Measurements from ENCODE around the gene AADACL4. TPM values are rescaled to one million over a fixed set of nuclear protein-coding genes. Genes with fewer than 3 reads are reported as not detected.

AADACL4 gene
- polyA plus RNA-seq, 6 donors from 2014 or later, result not detected

DNA sequence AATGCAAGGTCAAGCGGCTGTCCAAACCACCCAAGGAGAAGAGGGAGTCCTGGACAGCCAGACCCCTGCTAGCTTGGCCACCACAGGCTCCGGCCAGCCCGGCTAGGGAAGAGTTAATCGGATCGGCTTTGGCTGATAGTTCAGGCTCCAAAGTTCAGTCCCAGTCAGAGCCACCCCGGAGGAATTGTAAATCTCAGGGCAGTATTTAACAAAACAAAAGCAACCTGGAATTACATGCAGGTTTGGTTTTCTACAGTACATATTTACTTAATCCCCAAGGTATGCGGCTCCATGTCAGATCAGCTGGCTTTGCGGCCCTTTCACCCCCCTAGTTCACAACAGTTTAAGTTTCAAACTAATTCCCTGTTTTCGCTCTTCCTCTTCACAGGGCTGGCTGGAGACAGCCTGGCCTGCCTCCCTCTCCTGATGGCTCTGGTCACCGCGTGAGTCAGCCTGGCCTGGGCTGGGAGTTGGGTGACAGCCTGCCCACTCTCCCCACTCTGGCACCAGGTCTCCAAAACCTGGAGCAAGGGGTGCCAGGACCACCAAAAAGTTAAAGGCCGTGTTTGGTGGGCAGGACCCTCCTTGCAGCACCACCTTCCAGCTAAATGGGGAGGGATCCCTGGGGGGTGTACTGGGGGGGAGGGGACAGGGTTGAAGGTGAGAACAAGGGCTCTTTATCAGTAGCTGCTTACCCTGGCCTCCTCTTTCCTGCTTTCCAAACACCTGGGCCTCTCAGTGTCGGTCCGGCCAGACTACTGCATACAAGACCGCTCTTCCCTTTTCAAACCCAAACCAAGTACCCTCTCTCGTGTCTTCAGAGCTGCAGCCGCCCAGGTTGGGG lies 27.8 kb upstream of the AADACL4 start:
- peaks cover 35 to 47% (median 45%) of the 10 kb centered on the region in 3 donors for H3K4me1 Mint-ChIP-seq
- no peaks in the 10 kb centered on the region for H3K36me3 Mint-ChIP-seq
- no peak for DNase-seq
- H3K27ac Mint-ChIP-seq, result peak overlapping the region in 1 of 6 donors; percentile 33
- peak overlapping the region; percentile 64 to 95 (median 76) for H3K4me3 Mint-ChIP-seq
- ATAC-seq (ENCODE audit: low read depth in 2 of 2), result no peak
- H3K9me3 Mint-ChIP-seq, result no peaks in the 10 kb centered on the region
- H3K27me3 Mint-ChIP-seq, result peaks cover 15 to 72% (median 59%) of the 10 kb centered on the region in 3 donors

DNA sequence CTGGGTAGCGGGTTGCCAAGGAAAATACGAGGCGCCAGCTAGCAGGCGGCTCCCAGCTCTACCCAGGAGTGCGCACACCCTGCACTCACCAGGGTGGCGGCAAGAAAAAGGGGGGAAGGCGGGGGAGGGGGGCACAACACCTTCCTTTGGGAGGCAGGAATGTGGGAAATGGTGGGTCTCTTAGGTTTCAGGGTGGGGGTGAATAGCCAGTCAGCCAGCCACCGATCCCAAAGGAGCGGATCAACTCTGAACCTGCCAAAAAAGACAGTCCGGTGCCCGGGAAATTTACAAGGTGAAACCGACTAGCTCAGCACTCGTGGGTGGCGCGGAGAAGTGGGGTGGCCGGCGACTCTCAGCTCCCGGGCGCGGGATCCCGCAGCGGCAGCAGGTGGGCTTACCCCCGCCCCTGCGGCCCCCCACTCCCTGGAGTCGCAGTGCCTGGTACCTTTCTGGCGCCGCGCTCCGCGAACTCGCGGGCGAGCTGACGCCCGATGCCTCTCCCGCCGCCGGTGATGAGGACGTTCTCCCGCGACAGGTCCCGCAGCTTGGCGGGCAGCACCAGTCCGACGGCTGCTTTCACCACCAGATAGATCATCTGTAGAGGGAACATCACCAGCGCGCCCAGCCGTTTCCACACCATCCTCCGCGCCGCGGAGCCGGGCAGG lies 27.0 kb upstream of the AADACL4 start:
- H3K27me3 Mint-ChIP-seq, result peaks cover 15 to 69% (median 56%) of the 10 kb centered on the region in 3 donors
- H3K4me3 Mint-ChIP-seq, result peak overlapping the region; percentile 87 to 96 (median 94)
- no peaks in the 10 kb centered on the region for H3K9me3 Mint-ChIP-seq
- H3K4me1 Mint-ChIP-seq, result peaks cover 35 to 47% (median 45%) of the 10 kb centered on the region in 3 donors
- peak overlapping the region in 1 of 6 donors; percentile 72 for H3K27ac Mint-ChIP-seq
- H3K36me3 Mint-ChIP-seq, result no peaks in the 10 kb centered on the region
- no peak for DNase-seq
- no peak for ATAC-seq (ENCODE audit: low read depth in 2 of 2)

GRCh38 chr1:12617511-12617900 lies 26.4 kb upstream of the AADACL4 start:
- Mint-ChIP-seq H3K4me1 (peaks cover 35 to 47% (median 45%) of the 10 kb centered on the region in 3 donors), H3K27ac (peak overlapping the region in 2 of 6 donors; percentile 52 to 72), H3K36me3 (no peaks in the 10 kb centered on the region), H3K4me3 (peak overlapping the region; percentile 87 to 96 (median 94)), H3K9me3 (no peaks in the 10 kb centered on the region), H3K27me3 (peaks cover 11 to 67% (median 49%) of the 10 kb centered on the region in 3 donors)
- peak in 1 of 2 donors; percentile 23 for ATAC-seq (ENCODE audit: low read depth in 2 of 2)
- DNase-seq, result no peak

GRCh38 chr1:12617901-12618660 lies 25.8 kb upstream of the AADACL4 start, which contains the start of gene DHRS3:
TSS of gene DHRS3 (minus strand) at chr1:12618210. CDS start at chr1:12617348, 862 bp downstream.
- H3K9me3 Mint-ChIP-seq, result no peaks in the 10 kb centered on the region
- H3K27ac Mint-ChIP-seq, result peak within 1 kb of the TSS in 3 of 6 donors; percentile 14 to 72 (median 52)
- H3K27me3 Mint-ChIP-seq, result peaks cover 9 to 61% (median 43%) of the 10 kb centered on the region in 3 donors
- ATAC-seq (ENCODE audit: low read depth in 2 of 2), result peak; percentile 27 to 41
- H3K36me3 Mint-ChIP-seq, result no peaks in the 10 kb centered on the region
- H3K4me3 Mint-ChIP-seq, result peak within 1 kb of the TSS; percentile 87 to 96 (median 94)
- H3K4me1 Mint-ChIP-seq, result peaks cover 35 to 47% (median 45%) of the 10 kb centered on the region in 3 donors
- peak; percentile 16 for DNase-seq

DNA sequence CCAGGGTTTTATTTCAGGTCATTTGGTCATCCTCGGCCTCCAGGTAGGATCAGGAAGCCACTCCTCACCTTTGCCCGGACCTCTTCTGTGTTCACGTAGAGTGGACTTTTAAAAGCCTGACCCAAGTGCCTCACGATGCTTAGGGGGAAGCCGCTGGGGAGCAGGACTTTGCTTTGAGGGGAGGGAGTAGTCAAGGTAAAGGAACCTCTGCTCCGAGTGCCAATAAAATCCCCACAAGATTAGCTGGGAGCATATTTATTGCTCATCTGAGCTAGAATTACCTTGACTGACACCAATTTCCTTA lies 25.3 kb upstream of the AADACL4 start:
- peak overlapping the region; percentile 87 to 96 (median 94) for H3K4me3 Mint-ChIP-seq
- ATAC-seq (ENCODE audit: low read depth in 2 of 2) (no peak), DNase-seq (no peak)
- H3K9me3 Mint-ChIP-seq, result no peaks in the 10 kb centered on the region
- H3K27ac Mint-ChIP-seq, result no peak overlapping the region
- no peaks in the 10 kb centered on the region for H3K36me3 Mint-ChIP-seq
- H3K27me3 Mint-ChIP-seq, result peaks cover 9 to 57% (median 38%) of the 10 kb centered on the region in 3 donors
- H3K4me1 Mint-ChIP-seq, result peaks cover 35 to 47% (median 45%) of the 10 kb centered on the region in 3 donors

GRCh38 chr1:12618965-12619791 lies 24.7 kb upstream of the AADACL4 start:
- peak overlapping the region in 1 of 6 donors; percentile 13 for H3K27ac Mint-ChIP-seq
- no peaks in the 10 kb centered on the region for H3K36me3 Mint-ChIP-seq
- peak in 1 of 2 donors; percentile 6 for ATAC-seq (ENCODE audit: low read depth in 2 of 2)
- peaks cover 35 to 47% (median 45%) of the 10 kb centered on the region in 3 donors for H3K4me1 Mint-ChIP-seq
- peak overlapping the region; percentile 87 to 96 (median 94) for H3K4me3 Mint-ChIP-seq
- DNase-seq, result no peak
- no peaks in the 10 kb centered on the region for H3K9me3 Mint-ChIP-seq
- peaks cover 9 to 57% (median 38%) of the 10 kb centered on the region in 3 donors for H3K27me3 Mint-ChIP-seq

GRCh38 chr1:12619792-12620487 lies 23.9 kb upstream of the AADACL4 start:
- Mint-ChIP-seq H3K4me1 (peaks cover 35 to 47% (median 41%) of the 10 kb centered on the region in 3 donors), H3K27me3 (peaks cover 9 to 51% (median 32%) of the 10 kb centered on the region in 3 donors), H3K4me3 (peak overlapping the region; percentile 87 to 96 (median 94)), H3K27ac (peak overlapping the region in 2 of 6 donors; percentile 49 to 77), H3K9me3 (no peaks in the 10 kb centered on the region), H3K36me3 (no peaks in the 10 kb centered on the region)
- ATAC-seq (ENCODE audit: low read depth in 2 of 2), result peak; percentile 48 to 68
- peak; percentile 63 for DNase-seq

DNA sequence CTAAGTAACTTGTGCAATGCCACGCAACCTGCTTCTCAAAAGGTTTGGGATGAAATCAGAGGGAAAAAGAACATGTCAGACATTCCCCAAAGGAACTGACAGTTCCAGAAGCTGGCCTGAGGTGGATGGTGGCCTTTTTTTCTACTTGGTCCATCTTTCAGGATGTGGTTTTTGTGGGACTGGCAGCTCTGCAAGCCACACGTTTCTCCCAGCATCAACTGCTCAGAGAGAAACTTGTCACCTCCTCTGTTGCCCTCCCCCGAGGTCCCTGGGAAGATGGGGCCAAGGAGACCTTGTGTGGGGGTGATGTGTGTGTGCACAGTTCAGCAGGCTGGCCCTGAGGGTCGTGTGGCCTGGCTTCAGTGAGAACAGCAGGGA lies 23.4 kb upstream of the AADACL4 start:
- no peak for DNase-seq
- peak overlapping the region in 1 of 8 donors; percentile 95 for H3K4me3 Mint-ChIP-seq
- no peaks in the 10 kb centered on the region for H3K9me3 Mint-ChIP-seq
- no peak overlapping the region for H3K27ac Mint-ChIP-seq
- peaks cover 9 to 45% (median 27%) of the 10 kb centered on the region in 3 donors for H3K27me3 Mint-ChIP-seq
- H3K36me3 Mint-ChIP-seq, result no peaks in the 10 kb centered on the region
- H3K4me1 Mint-ChIP-seq, result peaks cover 35 to 46% (median 35%) of the 10 kb centered on the region in 3 donors
- no peak for ATAC-seq (ENCODE audit: low read depth in 2 of 2)

GRCh38 chr1:12620931-12621330 lies 23.0 kb upstream of the AADACL4 start:
- ATAC-seq (ENCODE audit: low read depth in 2 of 2) (no peak), DNase-seq (no peak)
- no peaks in the 10 kb centered on the region for H3K9me3 Mint-ChIP-seq

GRCh38 chr1:12621346-12622335 lies 22.2 kb upstream of the AADACL4 start:
- Mint-ChIP-seq H3K27me3 (peaks cover 9 to 34% (median 15%) of the 10 kb centered on the region in 3 donors), H3K9me3 (no peaks in the 10 kb centered on the region), H3K4me3 (peak overlapping the region in 1 of 8 donors; percentile 30), H3K27ac (no peak overlapping the region), H3K4me1 (peaks cover 24 to 34% (median 24%) of the 10 kb centered on the region in 3 donors), H3K36me3 (no peaks in the 10 kb centered on the region)
- DNase-seq, result no peak
- no peak for ATAC-seq (ENCODE audit: low read depth in 2 of 2)

More at GRCh38 chr1:12620931-12621330, 23.0 kb upstream of the AADACL4 start:
- Mint-ChIP-seq H3K4me3 (peak overlapping the region in 1 of 8 donors; percentile 30), H3K27me3 (peaks cover 9 to 41% (median 22%) of the 10 kb centered on the region in 3 donors), H3K4me1 (peaks cover 31 to 41% (median 31%) of the 10 kb centered on the region in 3 donors), H3K36me3 (no peaks in the 10 kb centered on the region), H3K27ac (no peak overlapping the region)

GRCh38 chr1:12622506-12622905 lies 21.4 kb upstream of the AADACL4 start:
- Mint-ChIP-seq H3K36me3 (no peaks in the 10 kb centered on the region), H3K9me3 (no peaks in the 10 kb centered on the region), H3K27ac (no peak overlapping the region), H3K4me1 (peaks cover 18 to 27% (median 20%) of the 10 kb centered on the region in 3 donors), H3K4me3 (no peak overlapping the region), H3K27me3 (peaks cover 9 to 27% (median 12%) of the 10 kb centered on the region in 3 donors)
- no peak for ATAC-seq (ENCODE audit: low read depth in 2 of 2)
- no peak for DNase-seq

Data from naive B cell (primary cell).